DND-41 (cell line): ENCODE data around the gene SLC25A25.

ENCODE experiments used
- CTCF ChIP-seq: IDR thresholded peaks from 2 replicates; pipeline ENCODE4 v1.5.1; 2012; ENCODE audit warnings: borderline replicate concordance, low read length, moderate library complexity, mild to moderate bottlenecking; ENCODE audit not compliant: poor library complexity, severe bottlenecking; ENCODE audit errors: extremely low read depth
- EZH2 ChIP-seq: IDR thresholded peaks from 3 replicates; pipeline ENCODE4 v1.6.1; 2012; ENCODE audit warnings: borderline replicate concordance, low read depth, mild to moderate bottlenecking, moderate library complexity, low read length, inconsistent platforms; ENCODE audit not compliant: severe bottlenecking

- no peak for TF ChIP-seq CTCF
- TF ChIP-seq EZH2: no peak
Measured at GRCh38 chr9:128115187-128116103, 47.4 kb downstream of the SLC25A25 start.
